Endothelial cell of umbilical vein (primary cell): ENCODE results near the gene ANKDD1B. TPM values are rescaled to one million over a fixed set of nuclear protein-coding genes. Genes with fewer than 3 reads are reported as not detected.

Source experiments
- BruUV-seq: library from RNA; stranded (reverse); fragments of 400-500 nt; replicated peaks from 2 replicates; lab custom pipeline; 2021; lab: Mats Ljungman, UMichigan
- CTCF ChIA-PET: fragments of 300-600, 350-600 bp; sonication (Branson Sonifier 250); formaldehyde crosslinking; loops from one replicate; lab custom pipeline; 2021; ENCODE audit warnings: antibody characterized with exemption, inconsistent platforms; lab: Charles Lee
- POLR2A ChIA-PET: fragments of 300-600, 350-600 bp; sonication (Branson Sonifier 250); formaldehyde crosslinking; loops from one replicate; lab custom pipeline; 2021; ENCODE audit warnings: antibody characterized with exemption, inconsistent platforms; lab: Charles Lee
- DNase-seq: peaks from one replicate; pipeline ENCODE4 v3.0.0-alpha.2; 2011; ENCODE audit warnings: low read depth, low spot score
- FAIRE-seq: peaks from 2 replicates; lab custom pipeline; 2011; peaks lifted over from hg19 to GRCh38; lab: Jason Lieb, UNC
- H2AFZ ChIP-seq: 2 replicates; pipeline ENCODE4 v1.6.0; 2012; ENCODE audit warnings: low read depth, low read length, control low read depth, inconsistent platforms
- H3K27ac ChIP-seq: 2 replicates; pipeline ENCODE4 v1.5.1; 2011; ENCODE audit warnings: low read depth, mild to moderate bottlenecking, control low read depth, low read length, moderate library complexity; ENCODE audit not compliant: insufficient read depth
- H3K27me3 ChIP-seq, 2 experiments: 2 replicates each; pipeline versions ENCODE4 v1.6.0 to v1.6.1; 2011; ENCODE audit warnings: low read length in 2 of 2, mixed read lengths in 1 of 2; ENCODE audit not compliant: control insufficient read depth in 2 of 2, insufficient read depth in 2 of 2
- H3K36me3 ChIP-seq, 2 experiments: 2 replicates in 1 of 2; 3 replicates in 1 of 2; pipeline ENCODE4 v1.5.1; 2011; ENCODE audit warnings: low read length in 2 of 2, mild to moderate bottlenecking in 1 of 2, moderate library complexity in 1 of 2; ENCODE audit not compliant: control insufficient read depth in 2 of 2, insufficient read depth in 2 of 2; ENCODE audit errors: extremely low read depth in 1 of 2
- H3K4me1 ChIP-seq: 3 replicates; pipeline ENCODE4 v1.5.1; 2011; ENCODE audit warnings: mild to moderate bottlenecking, low read length; ENCODE audit not compliant: control insufficient read depth, insufficient read depth; ENCODE audit errors: extremely low read depth
- H3K4me2 ChIP-seq: 2 replicates; pipeline ENCODE4 v1.6.1; 2011; ENCODE audit warnings: low read length, control low read depth, mixed read lengths; ENCODE audit not compliant: insufficient read depth
- H3K4me3 ChIP-seq, 3 experiments: fragments of 200-600 bp in 1 of 3; sonication (generic), shearing (Covaris generic) in 1 of 3; replicated peaks in 1 of 3; 2 replicates each; pipeline ENCODE4 v1.5.1; 2011 to 2016; ENCODE audit warnings: control low read depth in 3 of 3, low read length in 3 of 3, mild to moderate bottlenecking in 2 of 3, inconsistent platforms in 1 of 3, low read depth in 1 of 3, moderate library complexity in 1 of 3; ENCODE audit not compliant: insufficient read depth in 1 of 3
- H3K79me2 ChIP-seq: 2 replicates; pipeline ENCODE4 v1.6.0; 2012; ENCODE audit warnings: low read length, inconsistent platforms; ENCODE audit not compliant: control insufficient read depth, insufficient read depth
- H3K9ac ChIP-seq: replicated peaks from 2 replicates; pipeline ENCODE3; 2011; ENCODE audit warnings: low read length, control low read depth; ENCODE audit not compliant: insufficient read depth; ENCODE audit errors: extremely low read depth
- H3K9me1 ChIP-seq: replicated peaks from 3 replicates; pipeline ENCODE4 v1.6.0; 2011; ENCODE audit warnings: mild to moderate bottlenecking, low read length; ENCODE audit not compliant: control insufficient read depth, insufficient read depth; ENCODE audit errors: extremely low read depth
- H3K9me3 ChIP-seq: replicated peaks from 2 replicates; pipeline ENCODE4 v1.5.1; 2012; ENCODE audit warnings: low read length, inconsistent platforms; ENCODE audit not compliant: control insufficient read depth, insufficient read depth
- H4K20me1 ChIP-seq: replicated peaks from 2 replicates; pipeline ENCODE3; 2011; ENCODE audit warnings: mild to moderate bottlenecking, low read length; ENCODE audit not compliant: control insufficient read depth, insufficient read depth; ENCODE audit errors: extremely low read depth
- CTCF ChIP-seq, 2 donors: IDR thresholded peaks; 1 replicate in 1 of 2; 2 replicates in 1 of 2; pipeline ENCODE4 v1.5.1; 2011; ENCODE audit warnings: low read length in 2 of 2, mild to moderate bottlenecking in 2 of 2, moderate library complexity in 2 of 2, control low read depth in 1 of 2, inconsistent platforms in 1 of 2, low read depth in 1 of 2; ENCODE audit not compliant: insufficient read depth in 1 of 2; ENCODE audit errors: extremely low read depth in 1 of 2
- EZH2 ChIP-seq: IDR thresholded peaks from 2 replicates; pipeline ENCODE4 v1.6.1; 2012; ENCODE audit warnings: borderline replicate concordance, low read depth, mild to moderate bottlenecking, moderate library complexity, low read length, inconsistent platforms; ENCODE audit not compliant: severe bottlenecking
- FOS ChIP-seq: IDR thresholded peaks from 2 replicates; pipeline ENCODE4 v1.6.1; 2011; ENCODE audit warnings: mild to moderate bottlenecking, low read length, moderate library complexity, borderline replicate concordance; ENCODE audit not compliant: insufficient read depth
- GATA2 ChIP-seq: IDR thresholded peaks from 2 replicates; pipeline ENCODE4 v1.7.0; 2011; ENCODE audit warnings: low read depth, mild to moderate bottlenecking, moderate library complexity, mixed read lengths, low read length; ENCODE audit not compliant: insufficient read length, insufficient read depth
- JUN ChIP-seq: IDR thresholded peaks from 2 replicates; pipeline ENCODE4 v1.6.1; 2011; ENCODE audit warnings: borderline replicate concordance, low read depth; ENCODE audit not compliant: insufficient read length, insufficient read depth
- MAX ChIP-seq: IDR thresholded peaks from 2 replicates; pipeline ENCODE4 v1.6.1; 2011; ENCODE audit not compliant: insufficient read depth, insufficient read length
- MYC ChIP-seq: IDR thresholded peaks from one replicate; pipeline ENCODE4 v1.6.1; 2011; ENCODE audit warnings: mild to moderate bottlenecking, low read depth, low read length
- POLR2A ChIP-seq: IDR thresholded peaks from 2 replicates; pipeline ENCODE4 v1.6.1; 2012; ENCODE audit warnings: low read depth, mild to moderate bottlenecking, control low read depth, low read length
- POLR2AphosphoS5 ChIP-seq: IDR thresholded peaks from 2 replicates; pipeline ENCODE4 v1.6.1; 2012; ENCODE audit warnings: low read depth, mild to moderate bottlenecking, control low read depth, low read length, moderate library complexity; ENCODE audit not compliant: insufficient read depth
- dilution Hi-C: fragments of 300-500 bp; cut with MboI; formaldehyde crosslinking; loops from one replicate; pipeline ENCODE4 v1.15.0; 2019; ENCODE audit warnings: low sequenced_read_pairs; ENCODE audit not compliant: extremely low pct_ligation_motif_present
- intact Hi-C: fragments of 100-400 bp; cut with micrococcal nuclease; formaldehyde crosslinking; loops from one replicate; pipeline ENCODE4 v1.10.0; 2022
- polyA plus RNA-seq, 4 experiments: library from polyadenylated mRNA; depleted of rRNA in 3 of 4; stranded (reverse) in 3 of 4; unstranded in 1 of 4; fragments of >200 nt; gene quantifications; 2 replicates each; pipeline versions ENCODE4 v1.2.1 to v1.2.3, GENCODE V29; 2011 to 2012; ENCODE audit warnings: missing spikeins in 1 of 4
- total RNA-seq: library from RNA; stranded (reverse); gene quantifications from 2 replicates; pipeline ENCODE4 v1.2.3, GENCODE V29; 2021

ANKDD1B gene
- total and polyA plus RNA-seq, 2 donors (not counting 3 experiments of a cell fraction or from before 2014, with no cell fraction given) = 0.15 to 0.71 TPM

GRCh38 chr5:75640826-75641225, 29.6 kb downstream of the ANKDD1B start:
- BruUV-seq = TSS peak; percentile 95
- no peak for TF ChIP-seq GATA2
- TF ChIP-seq CTCF (IDR thresholded peaks at IDR 0.05; ENCODE audit: extremely low read depth in 1 of 2, insufficient read depth in 1 of 2, low read depth in 1 of 2, low read length in 2 of 2) = no peak
- no peak for TF ChIP-seq POLR2A
- no peak for TF ChIP-seq MAX
- TF ChIP-seq FOS = no peak
- Histone ChIP-seq H3K9me1 (no peaks in the 10 kb centered on the region), H3K27ac (peak overlapping the region; percentile 98), H3K9ac (peak overlapping the region; percentile 80), H4K20me1 (no peaks in the 10 kb centered on the region), H3K79me2 (no peaks in the 10 kb centered on the region), H3K9me3 (no peaks in the 10 kb centered on the region), H3K36me3 (no peaks in the 10 kb centered on the region), H3K4me3 (peak overlapping the region in 1 of 3 experiments; percentile 38), H3K4me1 (peaks cover 18% of the 10 kb centered on the region), H2AFZ (no peak overlapping the region), H3K4me2 (peak overlapping the region; percentile 99), H3K27me3 (no peaks in the 10 kb centered on the region)
- peak; percentile 50 for DNase-seq
- no peak for FAIRE-seq
- CTCF ChIA-PET = interaction anchor here (1.1 kb wide), 1 partner anchor 17 kb away, joined by 3 read pairs; no protein-coding TSS in a partner anchor
- intact Hi-C loops = loop anchor here (5.0 kb wide), 1 partner anchor 36 kb away; no protein-coding TSS in a partner anchor
- POLR2A ChIA-PET = no interaction called here
- dilution Hi-C loops = no loop called here

DNA sequence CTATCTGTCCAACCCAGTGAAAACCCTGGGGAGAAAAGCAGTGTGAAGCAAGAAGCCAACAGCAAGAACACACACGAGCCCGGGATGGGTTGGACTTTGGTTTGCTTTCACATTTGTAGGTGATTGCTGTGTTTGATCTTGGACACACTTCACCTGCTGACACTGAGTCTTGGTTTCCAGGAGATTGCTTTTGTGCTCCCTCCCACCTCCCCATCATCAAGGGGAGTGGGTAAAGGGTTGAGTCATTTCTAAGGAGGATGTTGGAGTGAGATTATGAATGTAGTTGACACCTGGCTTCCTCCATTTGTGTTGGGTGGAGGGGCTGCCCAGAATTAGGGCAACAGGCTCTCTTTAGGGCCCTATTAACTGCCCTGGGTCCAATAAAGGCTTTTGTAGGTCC, 37.5 kb downstream of the ANKDD1B start:
- ChIA-PET POLR2A (no interaction called here), CTCF (no interaction called here)
- BruUV-seq = no TSS peak
- dilution Hi-C loops = no loop called here
- H3K79me2 ChIP-seq = no peaks in the 10 kb centered on the region
- no peaks in the 10 kb centered on the region for H3K4me1 ChIP-seq
- intact Hi-C loops = no loop called here
- H3K27ac ChIP-seq = no peak overlapping the region
- DNase-seq (no peak), FAIRE-seq (no peak)
- no peaks in the 10 kb centered on the region for H4K20me1 ChIP-seq
- no peak overlapping the region for H3K4me3 ChIP-seq
- no peaks in the 10 kb centered on the region for H3K36me3 ChIP-seq
- H2AFZ ChIP-seq = no peak overlapping the region
- no peak overlapping the region for H3K9ac ChIP-seq
- H3K9me3 ChIP-seq = no peaks in the 10 kb centered on the region
- no peak for TF ChIP-seq POLR2AphosphoS5
- TF ChIP-seq MYC = no peak
- no peak for TF ChIP-seq MAX
- no peak for TF ChIP-seq CTCF (IDR thresholded peaks at IDR 0.05; ENCODE audit: extremely low read depth in 1 of 2, insufficient read depth in 1 of 2, low read depth in 1 of 2, low read length in 2 of 2)
- no peak for TF ChIP-seq EZH2
- no peak for TF ChIP-seq JUN
- no peak for TF ChIP-seq GATA2
- no peak for TF ChIP-seq FOS
- TF ChIP-seq POLR2A = no peak
- no peaks in the 10 kb centered on the region for H3K9me1 ChIP-seq
- no peaks in the 10 kb centered on the region for H3K27me3 ChIP-seq
- H3K4me2 ChIP-seq = no peak overlapping the region
